ENCODE results near the gene IGF2BP1.

DNA sequence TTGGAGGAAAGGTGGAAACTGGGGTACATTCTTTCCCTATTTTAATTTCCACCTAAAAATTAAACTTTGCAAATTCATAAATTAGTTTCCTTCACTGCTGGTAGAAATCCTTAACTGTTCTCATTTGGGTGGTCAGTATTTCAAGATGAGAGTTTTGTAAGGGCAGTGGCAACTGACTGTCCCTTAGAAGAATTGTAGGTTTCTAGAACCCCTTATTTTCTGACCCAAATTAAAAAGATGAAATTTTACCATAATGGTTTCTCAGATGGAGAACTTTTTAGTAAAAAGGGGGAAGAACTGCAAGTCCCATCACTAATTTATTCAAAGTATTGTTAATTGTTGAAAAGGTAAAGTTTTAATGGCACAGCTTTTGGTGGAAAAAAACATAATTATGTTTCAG lies 5.6 kb downstream of the IGF2BP1 start:
- TF ChIP-seq, protein P1, sequence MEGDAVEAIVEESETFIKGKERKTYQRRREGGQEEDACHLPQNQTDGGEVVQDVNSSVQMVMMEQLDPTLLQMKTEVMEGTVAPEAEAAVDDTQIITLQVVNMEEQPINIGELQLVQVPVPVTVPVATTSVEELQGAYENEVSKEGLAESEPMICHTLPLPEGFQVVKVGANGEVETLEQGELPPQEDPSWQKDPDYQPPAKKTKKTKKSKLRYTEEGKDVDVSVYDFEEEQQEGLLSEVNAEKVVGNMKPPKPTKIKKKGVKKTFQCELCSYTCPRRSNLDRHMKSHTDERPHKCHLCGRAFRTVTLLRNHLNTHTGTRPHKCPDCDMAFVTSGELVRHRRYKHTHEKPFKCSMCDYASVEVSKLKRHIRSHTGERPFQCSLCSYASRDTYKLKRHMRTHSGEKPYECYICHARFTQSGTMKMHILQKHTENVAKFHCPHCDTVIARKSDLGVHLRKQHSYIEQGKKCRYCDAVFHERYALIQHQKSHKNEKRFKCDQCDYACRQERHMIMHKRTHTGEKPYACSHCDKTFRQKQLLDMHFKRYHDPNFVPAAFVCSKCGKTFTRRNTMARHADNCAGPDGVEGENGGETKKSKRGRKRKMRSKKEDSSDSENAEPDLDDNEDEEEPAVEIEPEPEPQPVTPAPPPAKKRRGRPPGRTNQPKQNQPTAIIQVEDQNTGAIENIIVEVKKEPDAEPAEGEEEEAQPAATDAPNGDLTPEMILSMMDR (IDR thresholded peaks at IDR 0.05): no peak
- no peak for TF ChIP-seq POLR2A (IDR thresholded peaks at IDR 0.05)
